Measurements from ENCODE around the gene CD276. TPM values are rescaled to one million over a fixed set of nuclear protein-coding genes. Genes with fewer than 3 reads are reported as not detected.
A peak's percentile ranks its signal among the peaks of the same experiment; 100 is the strongest.

CD276 gene
- polyA plus RNA-seq, 1 donor, result 67.2 TPM

DNA sequence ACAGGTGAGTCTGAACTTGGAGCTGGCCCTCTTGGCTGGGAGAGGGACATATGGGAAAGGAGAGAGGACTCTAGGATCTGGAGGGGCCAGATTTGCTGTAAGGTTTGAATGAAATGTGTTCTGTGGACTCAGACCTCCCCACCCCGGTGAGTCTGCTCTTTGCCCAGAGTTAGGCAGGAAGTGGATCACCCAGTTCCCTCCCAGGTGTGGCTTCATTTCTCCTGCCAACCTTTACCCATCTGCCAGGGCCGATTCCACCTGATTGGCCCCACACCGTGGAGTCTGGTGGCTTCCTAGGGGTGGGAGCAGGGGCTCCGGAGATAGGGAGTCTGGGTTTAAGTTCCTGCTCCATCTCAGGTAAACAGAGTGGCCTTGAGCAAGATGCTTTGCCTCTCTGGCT is 25.5 kb downstream of the CD276 start:
- H3K4me3 ChIP-seq (ENCODE audit: low read length), result no peak overlapping the region
- no peaks in the 10 kb centered on the region for H3K27me3 ChIP-seq (ENCODE audit: control insufficient read depth, insufficient read depth, low read length)
- no peak overlapping the region for H3K27ac ChIP-seq (ENCODE audit: low read length)
- H3K9me3 ChIP-seq (ENCODE audit: control insufficient read depth, low read depth, low read length), result no peaks in the 10 kb centered on the region
- peak; percentile 60 to 85 for DNase-seq
- peaks cover 82% of the 10 kb centered on the region for H3K36me3 ChIP-seq (ENCODE audit: control insufficient read depth, insufficient read depth, low read length)
- peaks cover 2% of the 10 kb centered on the region for H3K4me1 ChIP-seq (ENCODE audit: control insufficient read depth, insufficient read depth, low read length)
- no CpG with 5 or more reads among the region's 4 CpGs for WGBS (ENCODE audit: insufficient coverage, low lambda C conversion rate)

GRCh38 chr15:73710321-73710720 is 26.1 kb downstream of the CD276 start:
- Histone ChIP-seq H3K4me1 (ENCODE audit: control insufficient read depth, insufficient read depth, low read length) (peaks cover 2% of the 10 kb centered on the region), H3K27ac (ENCODE audit: low read length) (no peak overlapping the region), H3K9me3 (ENCODE audit: control insufficient read depth, low read depth, low read length) (no peaks in the 10 kb centered on the region), H3K27me3 (ENCODE audit: control insufficient read depth, insufficient read depth, low read length) (no peaks in the 10 kb centered on the region), H3K4me3 (ENCODE audit: low read length) (no peak overlapping the region), H3K36me3 (ENCODE audit: control insufficient read depth, insufficient read depth, low read length) (peaks cover 81% of the 10 kb centered on the region)
- WGBS (ENCODE audit: insufficient coverage, low lambda C conversion rate), result no CpG with 5 or more reads among the region's 5 CpGs
- DNase-seq, result no peak

DNA sequence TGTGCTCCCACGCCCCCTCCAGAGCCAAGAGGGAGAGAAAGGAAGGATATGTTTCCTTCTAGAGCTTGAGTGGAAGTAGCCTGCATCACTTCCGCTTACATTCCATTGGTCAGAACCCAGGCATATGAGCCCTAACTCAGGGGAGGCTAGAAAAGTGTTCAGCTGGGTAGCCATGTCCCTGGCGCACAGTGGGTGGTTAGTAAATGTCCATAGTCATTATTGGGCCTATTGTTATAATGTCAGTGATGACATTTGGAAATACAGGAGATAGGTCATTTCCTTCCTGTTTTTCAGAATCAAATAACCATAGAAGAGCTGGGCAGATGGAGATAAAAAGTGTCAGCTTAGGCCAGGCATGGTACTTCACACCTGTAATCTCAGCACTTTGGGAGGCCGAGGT is 27.3 kb downstream of the CD276 start:
- DNase-seq, result no peak
- Histone ChIP-seq H3K4me3 (ENCODE audit: low read length) (no peak overlapping the region), H3K4me1 (ENCODE audit: control insufficient read depth, insufficient read depth, low read length) (peaks cover 2% of the 10 kb centered on the region), H3K36me3 (ENCODE audit: control insufficient read depth, insufficient read depth, low read length) (peaks cover 73% of the 10 kb centered on the region), H3K27ac (ENCODE audit: low read length) (no peak overlapping the region), H3K9me3 (ENCODE audit: control insufficient read depth, low read depth, low read length) (no peaks in the 10 kb centered on the region), H3K27me3 (ENCODE audit: control insufficient read depth, insufficient read depth, low read length) (no peaks in the 10 kb centered on the region)
- WGBS (ENCODE audit: insufficient coverage, low lambda C conversion rate), result no CpG with 5 or more reads among the region's 4 CpGs

- Histone ChIP-seq H3K4me1 (ENCODE audit: control insufficient read depth, insufficient read depth, low read length) (peaks cover 2% of the 10 kb centered on the region), H3K36me3 (ENCODE audit: control insufficient read depth, insufficient read depth, low read length) (peaks cover 67% of the 10 kb centered on the region), H3K4me3 (ENCODE audit: low read length) (no peak overlapping the region), H3K9me3 (ENCODE audit: control insufficient read depth, low read depth, low read length) (no peaks in the 10 kb centered on the region), H3K27me3 (ENCODE audit: control insufficient read depth, insufficient read depth, low read length) (no peaks in the 10 kb centered on the region), H3K27ac (ENCODE audit: low read length) (no peak overlapping the region)
- DNase-seq, result no peak
These were observed 27.9 kb downstream of the CD276 start for GRCh38 chr15:73712107-73712506.

DNA sequence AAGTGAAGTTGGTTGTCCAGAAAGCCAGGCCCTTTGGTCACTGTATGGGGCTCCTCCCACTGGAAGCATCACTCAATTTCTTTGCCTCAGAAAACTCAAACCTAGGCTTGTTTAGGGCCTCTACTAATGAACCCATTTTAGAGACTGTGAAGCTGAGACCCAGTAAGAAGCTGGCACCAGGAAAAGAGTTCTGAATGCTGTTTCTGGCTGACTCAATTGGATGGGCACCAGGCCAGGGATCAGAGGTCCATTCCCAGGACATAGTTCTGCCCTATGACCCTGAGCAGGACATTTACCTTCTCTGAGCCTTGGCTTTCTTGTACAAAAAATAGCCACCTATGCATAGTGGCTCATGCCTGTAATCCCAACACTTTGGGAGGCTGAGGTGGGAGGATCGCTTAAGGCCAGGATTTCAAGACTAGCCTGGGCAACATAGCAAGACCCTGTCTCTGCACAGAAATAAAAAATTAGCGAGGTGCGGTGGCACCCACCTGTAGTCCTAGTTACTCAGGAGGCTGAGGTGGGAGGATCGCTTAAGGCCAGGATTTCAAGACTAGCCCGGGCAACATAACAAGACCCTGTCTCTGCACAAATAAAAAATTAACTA is 30.6 kb downstream of the CD276 start:
- Histone ChIP-seq H3K4me1 (ENCODE audit: control insufficient read depth, insufficient read depth, low read length) (no peaks in the 10 kb centered on the region), H3K9me3 (ENCODE audit: control insufficient read depth, low read depth, low read length) (no peaks in the 10 kb centered on the region), H3K27ac (ENCODE audit: low read length) (no peak overlapping the region), H3K27me3 (ENCODE audit: control insufficient read depth, insufficient read depth, low read length) (no peaks in the 10 kb centered on the region), H3K36me3 (ENCODE audit: control insufficient read depth, insufficient read depth, low read length) (peaks cover 44% of the 10 kb centered on the region), H3K4me3 (ENCODE audit: low read length) (no peak overlapping the region)
- no peak for DNase-seq
- no CpG with 5 or more reads among the region's 5 CpGs for WGBS (ENCODE audit: insufficient coverage, low lambda C conversion rate)

- Histone ChIP-seq H3K27ac (ENCODE audit: low read length) (no peak overlapping the region), H3K9me3 (ENCODE audit: control insufficient read depth, low read depth, low read length) (no peaks in the 10 kb centered on the region), H3K36me3 (ENCODE audit: control insufficient read depth, insufficient read depth, low read length) (peaks cover 37% of the 10 kb centered on the region), H3K4me3 (ENCODE audit: low read length) (no peak overlapping the region), H3K27me3 (ENCODE audit: control insufficient read depth, insufficient read depth, low read length) (no peaks in the 10 kb centered on the region), H3K4me1 (ENCODE audit: control insufficient read depth, insufficient read depth, low read length) (no peaks in the 10 kb centered on the region)
- DNase-seq, result no peak
- no CpG with 5 or more reads among the region's 3 CpGs for WGBS (ENCODE audit: insufficient coverage, low lambda C conversion rate)
These were observed 31.2 kb downstream of the CD276 start for GRCh38 chr15:73715417-73715816.

DNA sequence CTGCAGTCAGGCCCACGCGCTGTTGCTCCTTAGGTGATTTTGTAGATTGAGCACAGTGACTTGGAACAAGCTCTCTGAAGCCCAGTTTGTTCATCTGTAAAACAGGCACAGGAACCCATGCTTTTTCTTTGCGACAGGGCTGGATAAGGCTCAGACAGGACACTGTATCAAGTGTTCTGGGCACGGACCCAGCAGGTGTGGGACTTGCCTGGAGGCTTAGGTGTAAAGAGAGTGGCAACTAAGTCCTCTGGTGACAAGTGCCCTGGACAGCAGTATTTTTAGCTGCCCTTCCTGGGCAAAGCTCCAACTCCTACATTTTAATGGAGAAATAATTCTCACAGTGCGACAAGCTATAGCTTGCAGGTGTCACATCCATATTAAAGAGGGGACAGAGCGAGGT is 32.2 kb downstream of the CD276 start:
- DNase-seq, result no peak
- no CpG with 5 or more reads among the region's 6 CpGs for WGBS (ENCODE audit: insufficient coverage, low lambda C conversion rate)
- Histone ChIP-seq H3K27me3 (ENCODE audit: control insufficient read depth, insufficient read depth, low read length) (no peaks in the 10 kb centered on the region), H3K36me3 (ENCODE audit: control insufficient read depth, insufficient read depth, low read length) (peaks cover 27% of the 10 kb centered on the region), H3K4me3 (ENCODE audit: low read length) (no peak overlapping the region), H3K4me1 (ENCODE audit: control insufficient read depth, insufficient read depth, low read length) (no peaks in the 10 kb centered on the region), H3K27ac (ENCODE audit: low read length) (no peak overlapping the region), H3K9me3 (ENCODE audit: control insufficient read depth, low read depth, low read length) (no peaks in the 10 kb centered on the region)

DNA sequence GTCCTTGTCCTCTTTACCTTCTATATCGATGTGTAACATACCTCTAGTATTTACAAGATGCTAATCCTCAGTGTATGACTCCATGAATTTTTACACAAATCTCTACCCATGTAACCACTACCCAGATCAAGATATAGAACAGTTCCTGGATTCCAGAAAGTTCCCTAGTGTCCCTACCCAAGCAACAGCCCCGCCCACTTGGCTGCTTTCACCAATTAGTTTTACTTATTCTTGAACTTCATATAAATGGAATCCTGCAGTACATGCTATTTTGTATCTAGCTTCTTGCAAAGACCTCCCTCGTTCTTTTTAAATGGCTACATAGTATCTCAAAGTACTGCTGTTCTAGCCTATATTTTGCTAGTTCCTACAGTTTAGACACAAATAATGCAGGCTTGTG is 33.0 kb downstream of the CD276 start:
- no peaks in the 10 kb centered on the region for H3K27me3 ChIP-seq (ENCODE audit: control insufficient read depth, insufficient read depth, low read length)
- no peak for DNase-seq
- H3K27ac ChIP-seq (ENCODE audit: low read length), result no peak overlapping the region
- no peaks in the 10 kb centered on the region for H3K4me1 ChIP-seq (ENCODE audit: control insufficient read depth, insufficient read depth, low read length)
- no CpG with 5 or more reads among the region's 3 CpGs for WGBS (ENCODE audit: insufficient coverage, low lambda C conversion rate)
- no peak overlapping the region for H3K4me3 ChIP-seq (ENCODE audit: low read length)
- peaks cover 24% of the 10 kb centered on the region for H3K36me3 ChIP-seq (ENCODE audit: control insufficient read depth, insufficient read depth, low read length)
- H3K9me3 ChIP-seq (ENCODE audit: control insufficient read depth, low read depth, low read length), result no peaks in the 10 kb centered on the region

DNA sequence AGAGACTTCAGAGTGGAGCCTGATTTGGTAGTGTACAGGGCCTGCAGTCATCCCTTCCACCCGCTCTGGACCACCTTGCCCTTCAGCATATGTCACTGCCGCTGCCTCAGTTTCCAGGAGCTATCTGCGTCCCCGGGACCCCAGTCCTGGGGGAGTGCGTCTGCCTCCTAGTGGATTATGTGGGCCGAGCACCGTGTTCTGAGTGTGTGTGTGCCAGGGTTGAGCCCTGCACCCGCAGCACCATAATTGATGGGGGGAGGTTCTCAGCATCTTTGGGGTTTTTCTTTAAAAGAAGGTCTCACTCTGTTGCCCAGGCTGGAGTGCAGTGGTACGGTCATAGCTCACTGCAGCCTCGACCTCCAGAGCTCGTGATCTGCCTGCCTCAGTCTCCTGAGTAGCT is 33.6 kb downstream of the CD276 start:
- no peak overlapping the region for H3K4me3 ChIP-seq (ENCODE audit: low read length)
- WGBS (ENCODE audit: insufficient coverage, low lambda C conversion rate), result no CpG with 5 or more reads among the region's 11 CpGs
- peaks cover 19% of the 10 kb centered on the region for H3K36me3 ChIP-seq (ENCODE audit: control insufficient read depth, insufficient read depth, low read length)
- H3K4me1 ChIP-seq (ENCODE audit: control insufficient read depth, insufficient read depth, low read length), result no peaks in the 10 kb centered on the region
- H3K27me3 ChIP-seq (ENCODE audit: control insufficient read depth, insufficient read depth, low read length), result no peaks in the 10 kb centered on the region
- H3K27ac ChIP-seq (ENCODE audit: low read length), result no peak overlapping the region
- DNase-seq, result no peak
- H3K9me3 ChIP-seq (ENCODE audit: control insufficient read depth, low read depth, low read length), result no peaks in the 10 kb centered on the region

- WGBS (ENCODE audit: insufficient coverage, low lambda C conversion rate), result 80% methylated on average over 1 of the region's 4 CpGs
These were observed 34.5 kb downstream of the CD276 start for GRCh38 chr15:73718694-73719093.

DNA sequence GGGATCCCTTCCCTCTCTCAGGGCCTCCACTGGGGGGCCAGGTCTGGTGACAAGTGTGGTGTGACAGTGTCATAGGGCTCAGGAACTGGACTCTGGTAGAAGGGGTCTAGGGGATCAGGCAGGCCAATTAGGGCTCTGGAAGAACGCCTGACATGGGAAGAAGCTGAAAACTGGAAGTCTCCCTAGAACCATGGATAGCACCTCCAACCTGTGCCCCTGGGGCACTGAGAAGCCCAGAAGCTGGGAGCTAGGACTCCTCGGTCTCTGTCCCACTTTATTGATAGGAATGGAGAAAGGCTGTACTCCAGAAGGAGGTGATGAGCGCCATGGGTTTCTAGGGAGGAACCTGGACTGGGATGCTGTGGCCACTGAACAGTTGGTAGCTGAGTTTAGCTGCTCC is 38.2 kb downstream of the CD276 start:
- DNase-seq, result no peak
- no CpG with 5 or more reads among the region's 3 CpGs for WGBS (ENCODE audit: insufficient coverage, low lambda C conversion rate)
- Histone ChIP-seq H3K27ac (ENCODE audit: low read length) (no peak overlapping the region), H3K4me1 (ENCODE audit: control insufficient read depth, insufficient read depth, low read length) (no peaks in the 10 kb centered on the region), H3K36me3 (ENCODE audit: control insufficient read depth, insufficient read depth, low read length) (no peaks in the 10 kb centered on the region), H3K27me3 (ENCODE audit: control insufficient read depth, insufficient read depth, low read length) (no peaks in the 10 kb centered on the region), H3K9me3 (ENCODE audit: control insufficient read depth, low read depth, low read length) (no peaks in the 10 kb centered on the region), H3K4me3 (ENCODE audit: low read length) (no peak overlapping the region)

More at GRCh38 chr15:73718694-73719093, 34.5 kb downstream of the CD276 start:
- Histone ChIP-seq H3K27me3 (ENCODE audit: control insufficient read depth, insufficient read depth, low read length) (no peaks in the 10 kb centered on the region), H3K4me3 (ENCODE audit: low read length) (no peak overlapping the region), H3K4me1 (ENCODE audit: control insufficient read depth, insufficient read depth, low read length) (no peaks in the 10 kb centered on the region), H3K36me3 (ENCODE audit: control insufficient read depth, insufficient read depth, low read length) (peaks cover 10% of the 10 kb centered on the region), H3K9me3 (ENCODE audit: control insufficient read depth, low read depth, low read length) (no peaks in the 10 kb centered on the region), H3K27ac (ENCODE audit: low read length) (no peak overlapping the region)
- no peak for DNase-seq

Data from large intestine (tissue), 3 donors.